Transverse colon (tissue), 4 donors: ENCODE measurements around the gene EXT2. TPM values are rescaled to one million over a fixed set of nuclear protein-coding genes. Genes with fewer than 3 reads are reported as not detected.
A peak's percentile ranks its signal among the peaks of the same experiment; 100 is the strongest.

ENCODE experiments used
- DNase-seq: peaks from one replicate; pipeline ENCODE4 v3.0.0-alpha.2; 2019
- H3K27ac ChIP-seq, 4 donors: fragments of 200-600 bp; sonication (generic); 2 replicates each; pipeline ENCODE4 v1.5.1; 2016 to 2018; ENCODE audit warnings: inconsistent platforms in 4 of 4
- H3K27me3 ChIP-seq: fragments of 200-600 bp; sonication (generic); 2 replicates; pipeline ENCODE4 v1.5.1; 2017; ENCODE audit warnings: inconsistent platforms
- H3K36me3 ChIP-seq, 4 donors: fragments of 200-600 bp; sonication (generic); 2 replicates each; pipeline ENCODE4 v1.5.1; 2017 to 2019; ENCODE audit warnings: inconsistent platforms in 4 of 4
- H3K4me1 ChIP-seq, 4 donors: fragments of 200-600 bp; sonication (generic); 2 replicates each; pipeline ENCODE4 v1.5.1; 2017 to 2020; ENCODE audit warnings: inconsistent platforms in 4 of 4
- H3K4me3 ChIP-seq, 4 donors: fragments of 200-600 bp; sonication (generic); 1 replicate in 1 of 4; 2 replicates in 3 of 4; pipeline versions ENCODE4 v1.5.1 to v1.6.1; 2017 to 2019; ENCODE audit warnings: inconsistent platforms in 4 of 4
- H3K9me3 ChIP-seq, 2 donors: fragments of 200-600 bp; sonication (generic); 2 replicates each; pipeline ENCODE4 v1.5.1; 2017 to 2019; ENCODE audit warnings: inconsistent platforms in 2 of 2
- EP300 ChIP-seq: sonication (generic); formaldehyde crosslinking; IDR thresholded peaks from one replicate; pipeline ENCODE4 v1.6.1; 2017; ENCODE audit warnings: antibody characterized with exemption, low read depth
- POLR2A ChIP-seq: fragments of 450-650 bp; IDR thresholded peaks from one replicate; pipeline ENCODE4 v1.6.1; 2016; ENCODE audit warnings: antibody characterized with exemption, mild to moderate bottlenecking, moderate library complexity
- POLR2AphosphoS5 ChIP-seq, 3 donors: sonication (generic); formaldehyde crosslinking; IDR thresholded peaks; one replicate each; pipeline ENCODE4 v1.6.1; 2016; ENCODE audit warnings: antibody characterized with exemption in 3 of 3
- WGBS, 2 donors: methylation state at CpG; one replicate each; pipeline ENCODE4 v1.1.5; 2018; ENCODE audit warnings: low coverage in 1 of 2; 5-methylcytosine and 5-hydroxymethylcytosine counted together
- in situ Hi-C, 4 donors: fragments of 200-750 bp; cut with MboI; loops; one replicate each; pipeline versions ENCODE4 v1.15.0 to v1.15.1; 2017; ENCODE audit warnings: low sequenced_read_pairs in 3 of 4, low pct_ligation_motif_present in 1 of 4, low pct_unique_long_range_greater_than_20kb in 1 of 4
- intact Hi-C: fragments of 100-400 bp; cut with DNase I; formaldehyde crosslinking; loops from one replicate; pipeline ENCODE4 v1.15.1; 2023; ENCODE audit warnings: low total_unique reads
- total RNA-seq, 4 donors: library from RNA; depleted of rRNA; stranded (reverse); fragments of >200 nt; gene quantifications; one replicate each; pipeline ENCODE4 v1.1.0, GENCODE V29; 2016
- TF ChIP-seq, protein P1 (sequence below), 5 experiments: fragments of 200-600 bp in 3 of 5; fragments of 450-650 bp in 2 of 5; sonication (generic) in 3 of 5; IDR thresholded peaks; 1 replicate in 2 of 5; 2 replicates in 3 of 5; pipeline ENCODE4 v1.5.1; 2016 to 2017; ENCODE audit warnings: antibody characterized with exemption in 5 of 5, inconsistent platforms in 3 of 5, mild to moderate bottlenecking in 2 of 5, moderate library complexity in 1 of 5

EXT2 gene
- total RNA-seq, 4 donors from 2014 or later, result 32.2 to 82.9 (median 59.6) TPM

DNA sequence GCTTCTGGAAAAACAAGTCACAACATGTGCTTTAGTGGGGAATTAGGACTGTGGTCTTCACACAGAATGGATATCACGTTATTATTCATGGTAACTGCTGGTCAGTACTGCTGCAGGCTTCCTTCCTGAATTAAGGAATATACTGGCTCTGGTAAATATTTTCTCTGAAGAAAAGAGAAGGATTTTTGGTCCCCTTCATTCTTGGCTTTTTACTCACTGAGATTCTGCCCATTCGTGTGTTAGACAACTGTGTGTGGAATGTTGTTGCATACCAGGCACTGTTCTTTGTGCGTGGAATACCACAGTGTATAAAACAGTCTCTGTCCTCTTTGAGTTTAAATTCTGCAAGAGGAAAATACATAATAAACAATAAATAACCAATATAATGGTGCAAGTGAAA lies 134.1 kb downstream of the EXT2 start:
- Histone ChIP-seq H3K27ac (no peak overlapping the region), H3K9me3 (no peaks in the 10 kb centered on the region), H3K4me3 (no peak overlapping the region), H3K36me3 (no peaks in the 10 kb centered on the region), H3K27me3 (no peaks in the 10 kb centered on the region), H3K4me1 (peaks cover 0 to 9% (median 4%) of the 10 kb centered on the region in 4 donors)
- DNase-seq, result no peak
- TF ChIP-seq POLR2A (no peak), EP300 (no peak), POLR2AphosphoS5 (IDR thresholded peaks at IDR 0.05) (no peak)
- intact Hi-C loops (no loop called here), in situ Hi-C loops (no loop called here)
- WGBS, 2 donors, result 63 to 70% methylated on average over 3 of the region's 3 CpGs

GRCh38 chr11:44235765-44236201 lies 140.3 kb downstream of the EXT2 start:
- no peak for DNase-seq
- Histone ChIP-seq H3K4me3 (no peak overlapping the region), H3K9me3 (no peaks in the 10 kb centered on the region), H3K36me3 (peaks cover 0 to 9% (median 0%) of the 10 kb centered on the region in 4 donors), H3K4me1 (no peaks in the 10 kb centered on the region), H3K27ac (peak overlapping the region in 1 of 4 donors; percentile 30), H3K27me3 (no peaks in the 10 kb centered on the region)
- TF ChIP-seq, protein P1, sequence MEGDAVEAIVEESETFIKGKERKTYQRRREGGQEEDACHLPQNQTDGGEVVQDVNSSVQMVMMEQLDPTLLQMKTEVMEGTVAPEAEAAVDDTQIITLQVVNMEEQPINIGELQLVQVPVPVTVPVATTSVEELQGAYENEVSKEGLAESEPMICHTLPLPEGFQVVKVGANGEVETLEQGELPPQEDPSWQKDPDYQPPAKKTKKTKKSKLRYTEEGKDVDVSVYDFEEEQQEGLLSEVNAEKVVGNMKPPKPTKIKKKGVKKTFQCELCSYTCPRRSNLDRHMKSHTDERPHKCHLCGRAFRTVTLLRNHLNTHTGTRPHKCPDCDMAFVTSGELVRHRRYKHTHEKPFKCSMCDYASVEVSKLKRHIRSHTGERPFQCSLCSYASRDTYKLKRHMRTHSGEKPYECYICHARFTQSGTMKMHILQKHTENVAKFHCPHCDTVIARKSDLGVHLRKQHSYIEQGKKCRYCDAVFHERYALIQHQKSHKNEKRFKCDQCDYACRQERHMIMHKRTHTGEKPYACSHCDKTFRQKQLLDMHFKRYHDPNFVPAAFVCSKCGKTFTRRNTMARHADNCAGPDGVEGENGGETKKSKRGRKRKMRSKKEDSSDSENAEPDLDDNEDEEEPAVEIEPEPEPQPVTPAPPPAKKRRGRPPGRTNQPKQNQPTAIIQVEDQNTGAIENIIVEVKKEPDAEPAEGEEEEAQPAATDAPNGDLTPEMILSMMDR (IDR thresholded peaks at IDR 0.05), result no peak
- no peak for TF ChIP-seq EP300
- no peak for TF ChIP-seq POLR2A
- TF ChIP-seq POLR2AphosphoS5 (IDR thresholded peaks at IDR 0.05), result peak; percentile 69 to 90 (median 86)
- WGBS, 2 donors, result 34 to 73% methylated on average over 4 to 8 of the region's 8 CpGs
- intact Hi-C loops, result no loop called here
- in situ Hi-C loops, result no loop called here

DNA sequence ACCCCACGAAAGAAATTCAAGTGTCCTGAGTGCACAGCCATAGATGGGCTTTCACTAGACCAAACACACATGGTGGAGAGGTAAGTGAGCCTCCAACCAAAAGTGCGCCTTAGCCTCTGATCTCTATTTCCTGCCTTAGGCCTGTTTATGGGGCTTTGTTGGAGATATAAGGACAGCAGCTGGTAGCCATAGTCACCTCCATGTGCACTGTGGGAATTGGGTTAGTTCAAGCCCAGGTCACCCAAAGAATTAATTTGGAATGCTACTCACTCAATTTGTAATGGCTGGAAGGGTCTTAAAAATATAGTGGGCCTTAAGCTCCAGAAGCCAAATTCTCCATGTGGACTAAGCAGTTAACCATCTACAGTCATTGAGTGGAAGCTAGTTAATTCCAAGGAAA lies 140.8 kb downstream of the EXT2 start:
- 81 to 100% methylated on average over 1 to 2 of the region's 2 CpGs for WGBS, 2 donors

GRCh38 chr11:44237156-44237555 lies 141.7 kb downstream of the EXT2 start:
- peaks cover 0 to 9% (median 0%) of the 10 kb centered on the region in 4 donors for H3K36me3 ChIP-seq
- no peak for DNase-seq
- H3K4me3 ChIP-seq, result no peak overlapping the region
- intact Hi-C loops, result no loop called here
- H3K9me3 ChIP-seq, result no peaks in the 10 kb centered on the region
- TF ChIP-seq, protein P1 (IDR thresholded peaks at IDR 0.05), result no peak
- TF ChIP-seq POLR2A (no peak), POLR2AphosphoS5 (IDR thresholded peaks at IDR 0.05) (no peak), EP300 (no peak)
- H3K27ac ChIP-seq, result no peak overlapping the region
- H3K4me1 ChIP-seq, result no peaks in the 10 kb centered on the region
- H3K27me3 ChIP-seq, result no peaks in the 10 kb centered on the region
- 94 to 100% methylated on average over 1 of the region's 1 CpG for whole genome bisulfite sequencing, 2 donors
- in situ Hi-C loops, result no loop called here

More for the DNA sequence above, 140.8 kb downstream of the EXT2 start:
- Histone ChIP-seq H3K9me3 (no peaks in the 10 kb centered on the region), H3K27ac (no peak overlapping the region), H3K36me3 (peaks cover 0 to 9% (median 0%) of the 10 kb centered on the region in 4 donors), H3K27me3 (no peaks in the 10 kb centered on the region), H3K4me1 (no peaks in the 10 kb centered on the region), H3K4me3 (no peak overlapping the region)
- intact Hi-C loops (no loop called here), in situ Hi-C loops (no loop called here)
- DNase-seq, result no peak
- TF ChIP-seq EP300 (no peak), POLR2AphosphoS5 (IDR thresholded peaks at IDR 0.05) (no peak), POLR2A (no peak)
- TF ChIP-seq, protein P1 (IDR thresholded peaks at IDR 0.05), result no peak

- peaks cover 0 to 13% (median 0%) of the 10 kb centered on the region in 4 donors for H3K36me3 ChIP-seq
- H3K9me3 ChIP-seq, result no peaks in the 10 kb centered on the region
- no peak for TF ChIP-seq POLR2A
- WGBS, 2 donors, result 99 to 100% methylated on average over 3 to 6 of the region's 6 CpGs
- no peak overlapping the region for H3K4me3 ChIP-seq
- H3K27me3 ChIP-seq, result no peaks in the 10 kb centered on the region
- H3K4me1 ChIP-seq, result no peaks in the 10 kb centered on the region
- no peak for DNase-seq
- H3K27ac ChIP-seq, result no peak overlapping the region
- intact Hi-C loops (no loop called here), in situ Hi-C loops (no loop called here)
These were observed 146.4 kb downstream of the EXT2 start for GRCh38 chr11:44241851-44242250.
